Measurements from ENCODE around the gene WIPF1. TPM values are rescaled to one million over a fixed set of nuclear protein-coding genes. Genes with fewer than 3 reads are reported as not detected.

The WIPF1 gene
- total and polyA plus RNA-seq, 4 experiments from 2014 or later: 79.2 to 484 (median 326) TPM

- Mint-ChIP-seq H3K36me3 (peaks cover 52 to 87% of the 10 kb centered on the region in 2 donors), H3K4me3 (peak overlapping the region in 2 of 8 donors; percentile 5 to 61), H3K4me1 (peaks cover 42 to 85% (median 59%) of the 10 kb centered on the region in 4 donors), H3K27ac (peak overlapping the region; percentile 25 to 87 (median 70)), H3K9me3 (no peaks in the 10 kb centered on the region), H3K27me3 (no peaks in the 10 kb centered on the region)
- no peaks in the 10 kb centered on the region for H3K9me3 ChIP-seq (ENCODE audit: control insufficient read depth in 1 of 2, low read length in 2 of 2)
- intact Hi-C loops (cut with micrococcal nuclease): no loop called here
- H3K4me3 ChIP-seq (ENCODE audit: low read length in 2 of 2): no peak overlapping the region
- DNase-seq: no peak
- ChIA-PET POLR2A (ENCODE audit: partially characterized antibody) (interaction anchor here (0.5 to 15.2 kb wide), 6 partner anchors 9 to 123 kb away, joined by 3 to 256 read pairs (median 4); partner anchors contain the start of gene WIPF1), CTCF (ENCODE audit: partially characterized antibody) (interaction anchor here (0.7 to 26.1 kb wide), 11 partner anchors 26 to 175 kb away, joined by 3 to 430 read pairs (median 4); partner anchors contain the start of gene WIPF1)
- no peaks in the 10 kb centered on the region for H3K27me3 ChIP-seq (ENCODE audit: insufficient read depth, low read length)
- H3K36me3 ChIP-seq (ENCODE audit: insufficient read depth, low read length): peaks cover 91% of the 10 kb centered on the region
- H3K27ac ChIP-seq (ENCODE audit: low read depth, low read length): no peak overlapping the region
- peaks cover 79% of the 10 kb centered on the region for H3K4me1 ChIP-seq (ENCODE audit: insufficient read depth, low read length)
Observed at GRCh38 chr2:174574657-174575056, 22.9 kb downstream of the WIPF1 start.

- DNase-seq: peak; percentile 39 to 70 (median 52)
- Mint-ChIP-seq H3K36me3 (peaks cover 58 to 88% of the 10 kb centered on the region in 2 donors), H3K9me3 (no peaks in the 10 kb centered on the region), H3K4me1 (peaks cover 45 to 80% (median 59%) of the 10 kb centered on the region in 4 donors), H3K4me3 (peak overlapping the region in 6 of 8 donors; percentile 23 to 61 (median 41)), H3K27me3 (no peaks in the 10 kb centered on the region), H3K27ac (peak overlapping the region; percentile 65 to 91 (median 87))
- Histone ChIP-seq H3K27ac (ENCODE audit: low read depth, low read length) (peak overlapping the region; percentile 40), H3K4me1 (ENCODE audit: insufficient read depth, low read length) (peaks cover 77% of the 10 kb centered on the region), H3K36me3 (ENCODE audit: insufficient read depth, low read length) (peaks cover 88% of the 10 kb centered on the region), H3K4me3 (ENCODE audit: low read length in 2 of 2) (no peak overlapping the region), H3K9me3 (ENCODE audit: control insufficient read depth in 1 of 2, low read length in 2 of 2) (no peaks in the 10 kb centered on the region), H3K27me3 (ENCODE audit: insufficient read depth, low read length) (no peaks in the 10 kb centered on the region)
- intact Hi-C loops (cut with micrococcal nuclease): loop anchor here (1.0 kb wide), 1 partner anchor 9 kb away; no protein-coding TSS in a partner anchor
- CTCF ChIA-PET (ENCODE audit: partially characterized antibody): interaction anchor here (0.9 to 26.1 kb wide), 7 partner anchors 27 to 176 kb away, joined by 3 to 430 read pairs (median 4); partner anchors contain the start of gene WIPF1
- POLR2A ChIA-PET (ENCODE audit: partially characterized antibody): interaction anchor here (0.6 to 15.2 kb wide), 6 partner anchors 10 to 114 kb away, joined by 3 to 256 read pairs (median 3); partner anchors contain the start of gene WIPF1
Observed at GRCh38 chr2:174573621-174574081, 24.0 kb downstream of the WIPF1 start.

- Mint-ChIP-seq H3K4me3 (peak overlapping the region in 2 of 8 donors; percentile 20 to 36), H3K4me1 (peaks cover 40 to 74% (median 55%) of the 10 kb centered on the region in 4 donors), H3K9me3 (no peaks in the 10 kb centered on the region), H3K36me3 (peaks cover 59 to 89% of the 10 kb centered on the region in 2 donors), H3K27me3 (no peaks in the 10 kb centered on the region), H3K27ac (peak overlapping the region in 4 of 7 donors; percentile 50 to 87 (median 78))
- Histone ChIP-seq H3K9me3 (ENCODE audit: control insufficient read depth in 1 of 2, low read length in 2 of 2) (no peaks in the 10 kb centered on the region), H3K4me1 (ENCODE audit: insufficient read depth, low read length) (peaks cover 66% of the 10 kb centered on the region), H3K4me3 (ENCODE audit: low read length in 2 of 2) (no peak overlapping the region), H3K36me3 (ENCODE audit: insufficient read depth, low read length) (peaks cover 87% of the 10 kb centered on the region), H3K27ac (ENCODE audit: low read depth, low read length) (peak overlapping the region; percentile 40), H3K27me3 (ENCODE audit: insufficient read depth, low read length) (no peaks in the 10 kb centered on the region)
- ChIA-PET CTCF (ENCODE audit: partially characterized antibody) (interaction anchor here (0.9 to 26.1 kb wide), 5 partner anchors 9 to 115 kb away, joined by 3 to 430 read pairs (median 19); partner anchors contain the start of gene WIPF1), POLR2A (ENCODE audit: partially characterized antibody) (interaction anchor here (1.0 to 15.2 kb wide), 2 partner anchors 25 to 79 kb away, joined by 3 to 256 read pairs; partner anchors contain the start of gene WIPF1)
- DNase-seq: no peak
- intact Hi-C loops (cut with micrococcal nuclease): no loop called here
Observed at GRCh38 chr2:174572556-174572955, 25.0 kb downstream of the WIPF1 start.

GRCh38 chr2:174571669-174572323 lies 25.8 kb downstream of the WIPF1 start:
- peaks cover 87% of the 10 kb centered on the region for H3K36me3 ChIP-seq (ENCODE audit: insufficient read depth, low read length)
- Mint-ChIP-seq H3K27ac (peak overlapping the region in 5 of 7 donors; percentile 18 to 88 (median 75)), H3K36me3 (peaks cover 65 to 91% of the 10 kb centered on the region in 2 donors), H3K4me3 (peak overlapping the region in 2 of 8 donors; percentile 22 to 36), H3K27me3 (no peaks in the 10 kb centered on the region), H3K4me1 (peaks cover 42 to 75% (median 58%) of the 10 kb centered on the region in 4 donors), H3K9me3 (no peaks in the 10 kb centered on the region)
- peak overlapping the region; percentile 40 for H3K27ac ChIP-seq (ENCODE audit: low read depth, low read length)
- H3K9me3 ChIP-seq (ENCODE audit: control insufficient read depth in 1 of 2, low read length in 2 of 2): no peaks in the 10 kb centered on the region
- DNase-seq: no peak
- intact Hi-C loops (cut with micrococcal nuclease): no loop called here
- no peak overlapping the region for H3K4me3 ChIP-seq (ENCODE audit: low read length in 2 of 2)
- ChIA-PET POLR2A (ENCODE audit: partially characterized antibody) (interaction anchor here (15.2 kb wide), 1 partner anchor 25 kb away, joined by 256 read pairs; the partner anchor contains the start of gene WIPF1), CTCF (ENCODE audit: partially characterized antibody) (interaction anchor here (1.0 to 26.1 kb wide), 5 partner anchors 29 to 116 kb away, joined by 3 to 430 read pairs (median 19); partner anchors contain the start of gene WIPF1)
- H3K4me1 ChIP-seq (ENCODE audit: insufficient read depth, low read length): peaks cover 60% of the 10 kb centered on the region
- no peaks in the 10 kb centered on the region for H3K27me3 ChIP-seq (ENCODE audit: insufficient read depth, low read length)

GRCh38 chr2:174570318-174570958 lies 27.2 kb downstream of the WIPF1 start:
- Mint-ChIP-seq H3K4me3 (peak overlapping the region in 1 of 8 donors; percentile 38), H3K27ac (peak overlapping the region in 6 of 7 donors; percentile 70 to 91 (median 78))
- intact Hi-C loops (cut with micrococcal nuclease): no loop called here

GRCh38 chr2:174569678-174570077 lies 27.9 kb downstream of the WIPF1 start:
- peaks cover 39% of the 10 kb centered on the region for H3K4me1 ChIP-seq (ENCODE audit: insufficient read depth, low read length)
- no peaks in the 10 kb centered on the region for H3K27me3 ChIP-seq (ENCODE audit: insufficient read depth, low read length)
- H3K27me3 Mint-ChIP-seq: no peaks in the 10 kb centered on the region
- no peak overlapping the region for H3K27ac ChIP-seq (ENCODE audit: low read depth, low read length)
- H3K36me3 Mint-ChIP-seq: peaks cover 72 to 90% of the 10 kb centered on the region in 2 donors
- H3K36me3 ChIP-seq (ENCODE audit: insufficient read depth, low read length): peaks cover 87% of the 10 kb centered on the region
- no peak for DNase-seq
- intact Hi-C loops (cut with micrococcal nuclease): loop anchor here (2.0 to 5.0 kb wide), 3 partner anchors 13 to 33 kb away; no protein-coding TSS in a partner anchor
- H3K4me1 Mint-ChIP-seq: peaks cover 33 to 63% (median 50%) of the 10 kb centered on the region in 4 donors
- ChIA-PET POLR2A (ENCODE audit: partially characterized antibody) (interaction anchor here (1.0 to 15.2 kb wide), 2 partner anchors 13 to 28 kb away, joined by 3 to 256 read pairs; partner anchors contain the start of gene WIPF1), CTCF (ENCODE audit: partially characterized antibody) (interaction anchor here (26.1 kb wide), 1 partner anchor 31 kb away, joined by 430 read pairs; the partner anchor contains the start of gene WIPF1)
- H3K27ac Mint-ChIP-seq: peak overlapping the region in 5 of 7 donors; percentile 70 to 88 (median 77)
- no peak overlapping the region for H3K4me3 ChIP-seq (ENCODE audit: low read length in 2 of 2)
- H3K9me3 Mint-ChIP-seq: no peaks in the 10 kb centered on the region
- no peaks in the 10 kb centered on the region for H3K9me3 ChIP-seq (ENCODE audit: control insufficient read depth in 1 of 2, low read length in 2 of 2)
- H3K4me3 Mint-ChIP-seq: no peak overlapping the region

More at GRCh38 chr2:174570318-174570958, 27.2 kb downstream of the WIPF1 start:
- Histone ChIP-seq H3K9me3 (ENCODE audit: control insufficient read depth in 1 of 2, low read length in 2 of 2) (no peaks in the 10 kb centered on the region), H3K27me3 (ENCODE audit: insufficient read depth, low read length) (no peaks in the 10 kb centered on the region), H3K4me1 (ENCODE audit: insufficient read depth, low read length) (peaks cover 46% of the 10 kb centered on the region), H3K36me3 (ENCODE audit: insufficient read depth, low read length) (peaks cover 87% of the 10 kb centered on the region), H3K4me3 (ENCODE audit: low read length in 2 of 2) (no peak overlapping the region), H3K27ac (ENCODE audit: low read depth, low read length) (no peak overlapping the region)
- peaks cover 72 to 90% of the 10 kb centered on the region in 2 donors for H3K36me3 Mint-ChIP-seq
- POLR2A ChIA-PET (ENCODE audit: partially characterized antibody): interaction anchor here (1.0 to 15.2 kb wide), 3 partner anchors 12 to 27 kb away, joined by 3 to 256 read pairs (median 3); partner anchors contain the start of gene WIPF1
- peaks cover 39 to 69% (median 53%) of the 10 kb centered on the region in 4 donors for H3K4me1 Mint-ChIP-seq
- CTCF ChIA-PET (ENCODE audit: partially characterized antibody): interaction anchor here (1.0 to 26.1 kb wide), 4 partner anchors 30 to 117 kb away, joined by 3 to 430 read pairs (median 22); partner anchors contain the start of gene WIPF1
- no peak for DNase-seq
- H3K27me3 Mint-ChIP-seq: no peaks in the 10 kb centered on the region
- no peaks in the 10 kb centered on the region for H3K9me3 Mint-ChIP-seq

All from CD4-positive, alpha-beta memory T cell (primary cell).